Stomach (tissue), 19 donors: ENCODE results near the gene SYCP2. TPM values are rescaled to one million over a fixed set of nuclear protein-coding genes. Genes with fewer than 3 reads are reported as not detected.

Experiments
- DNase-seq, 2 donors: peaks; one replicate each; pipeline versions ENCODE4 v3.0.0 to v3.0.0-alpha.2; 2013 to 2019
- H3K27ac ChIP-seq, 5 donors: fragments of 200-600 bp in 4 of 5; sonication (generic) in 4 of 5; one replicate each; pipeline ENCODE4 v1.5.1; 2013 to 2019; ENCODE audit warnings: mild to moderate bottlenecking in 1 of 5, moderate library complexity in 1 of 5
- H3K27me3 ChIP-seq, 3 donors: fragments of 200-600 bp; sonication (generic); one replicate each; pipeline ENCODE4 v1.5.1; 2017 to 2019; ENCODE audit warnings: mixed run types in 1 of 3
- H3K36me3 ChIP-seq, 4 donors: fragments of 200-600 bp; sonication (generic); 1 replicate in 3 of 4; 2 replicates in 1 of 4; pipeline ENCODE4 v1.5.1; 2016 to 2019
- H3K4me1 ChIP-seq, 4 donors: fragments of 200-600 bp; sonication (generic); one replicate each; pipeline ENCODE4 v1.5.1; 2016 to 2019
- H3K4me3 ChIP-seq, 4 donors: fragments of 200-600 bp; sonication (generic) in 3 of 4; one replicate each; pipeline ENCODE4 v1.5.1; 2016 to 2019; ENCODE audit warnings: mild to moderate bottlenecking in 1 of 4
- H3K9me3 ChIP-seq, 4 donors: fragments of 200-600 bp; sonication (generic); one replicate each; pipeline ENCODE4 v1.5.1; 2016 to 2019
- EP300 ChIP-seq: sonication (generic); formaldehyde crosslinking; IDR thresholded peaks from one replicate; pipeline ENCODE4 v1.6.1; 2017; ENCODE audit warnings: antibody characterized with exemption
- POLR2A ChIP-seq, 4 donors: fragments of 450-650 bp; IDR thresholded peaks; one replicate each; pipeline ENCODE4 v1.6.1; 2016; ENCODE audit warnings: antibody characterized with exemption in 4 of 4, control low read depth in 2 of 4, mild to moderate bottlenecking in 1 of 4, moderate library complexity in 1 of 4
- POLR2AphosphoS5 ChIP-seq, 3 donors: sonication (generic); formaldehyde crosslinking; IDR thresholded peaks; one replicate each; pipeline ENCODE4 v1.6.1; 2016; ENCODE audit warnings: antibody characterized with exemption in 3 of 3
- WGBS, 5 donors: extraction: QIAGEN DNeasy Blood & Tissue Kit in 3 of 5; methylation state at CpG; one replicate each; pipeline versions ENCODE4 v1.1.5 to v1.1.7; 2013 to 2018; 5-methylcytosine and 5-hydroxymethylcytosine counted together
- intact Hi-C: fragments of 100-400 bp; cut with DNase I; formaldehyde crosslinking; loops from one replicate; pipeline ENCODE4 v1.15.1; 2023; ENCODE audit warnings: low total_unique reads
- long read RNA-seq, 10 donors: transcript quantifications; one replicate each; lab custom pipeline, GENCODE V29; 2026
- polyA plus RNA-seq, 3 donors: library from polyadenylated mRNA; stranded (reverse); fragments of 200-250 nt; gene quantifications; one replicate each; pipeline ENCODE4 v1.2.3, GENCODE V29; 2013
- total RNA-seq, 5 donors: library from RNA; depleted of rRNA; stranded (reverse); fragments of >200 nt; gene quantifications; one replicate each; pipeline versions ENCODE4 v1.1.0 to v1.2.3, GENCODE V29; 2014 to 2016
- TF ChIP-seq, protein P1 (sequence below), 7 experiments: fragments of 450-650 bp in 4 of 7; fragments of 200-600 bp in 3 of 7; sonication (generic) in 3 of 7; IDR thresholded peaks; one replicate each; pipeline ENCODE4 v1.5.1; 2016 to 2019; ENCODE audit warnings: antibody characterized with exemption in 7 of 7, control low read depth in 2 of 7, mild to moderate bottlenecking in 1 of 7
- donor health status: healthy with polysubstance abuse.
- donor health status: Bipolar disorder and iron deficiency.
- donor health status: healthy.

Gene SYCP2
- total RNA-seq: 10 to 100 TPM in 2 of 5 donors, 1 to 10 TPM in 3; 1.4 to 14.6 (median 9.8) TPM
- polyA plus RNA-seq: 1 to 10 TPM; 1.9 to 4.9 (median 2.3) TPM
- long read RNA-seq, donor 1, partial matches to known transcripts: 9 of 9 reads
- long read RNA-seq, donor 1, other reads (novel, unspliced or antisense): 0 of 9 reads
- long read RNA-seq, donor 2: 0 reads
- long read RNA-seq, donor 3: 0 reads
- long read RNA-seq, donor 4: 0 reads
- long read RNA-seq, donor 5: 0 reads
- long read RNA-seq, donor 6, partial matches to known transcripts: 9 of 9 reads
- long read RNA-seq, donor 6, other reads (novel, unspliced or antisense): 0 of 9 reads
- long read RNA-seq, donor 7: 0 reads
- long read RNA-seq, donor 8: 0 reads
- long read RNA-seq, donor 9: 0 reads
- long read RNA-seq, donor 10: 0 reads

DNA sequence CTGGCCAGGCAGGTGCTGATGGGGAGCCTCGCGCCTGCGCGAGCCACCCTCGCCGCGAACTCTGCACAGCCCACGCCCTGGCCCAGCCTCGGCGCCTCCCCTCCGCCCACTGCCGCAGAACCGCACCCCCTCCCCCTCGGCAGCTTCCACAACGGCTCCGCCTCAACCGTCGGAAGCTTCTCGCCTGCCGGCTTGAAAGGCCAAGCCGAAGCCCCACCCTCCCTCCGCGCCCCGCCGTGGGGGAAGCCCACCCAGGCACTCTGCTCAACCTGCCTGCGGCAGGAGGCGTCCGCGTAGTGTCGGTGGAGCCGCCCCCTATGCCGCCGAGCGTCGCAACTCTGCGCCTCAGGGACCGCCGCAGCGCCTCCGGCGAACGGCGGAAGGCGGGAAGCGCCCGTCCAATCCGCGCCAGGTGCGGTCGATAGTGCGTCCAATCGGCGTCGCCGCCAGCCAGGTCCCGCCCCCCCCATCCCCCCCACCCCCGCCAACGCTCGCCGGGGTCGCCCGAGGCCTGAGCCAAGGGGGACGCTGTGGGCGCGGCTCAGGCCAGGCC lies at the start of gene SYCP2:
Gene SYCP2, minus strand, starts transcription at position 342 of the 553 bp plus-strand sequence. CDS start 11,224 bp downstream, outside the sequence.
- Histone ChIP-seq H3K9me3 (no peaks in the 10 kb centered on the region), H3K27me3 (no peaks in the 10 kb centered on the region), H3K4me3 (peak within 1 kb of the TSS; percentile 62 to 78 (median 73)), H3K36me3 (no peaks in the 10 kb centered on the region), H3K27ac (peak within 1 kb of the TSS; percentile 75 to 92 (median 83)), H3K4me1 (peaks cover 18 to 72% (median 47%) of the 10 kb centered on the region in 4 donors)
- peak; percentile 61 to 84 for DNase-seq
- intact Hi-C loops: no loop called here
- 18 to 51% (median 27%) methylated on average over 17 to 65 of the region's 65 CpGs for WGBS, 5 donors
- TF ChIP-seq POLR2AphosphoS5 (IDR thresholded peaks at IDR 0.05): no peak
- no peak for TF ChIP-seq EP300
- TF ChIP-seq, protein P1, sequence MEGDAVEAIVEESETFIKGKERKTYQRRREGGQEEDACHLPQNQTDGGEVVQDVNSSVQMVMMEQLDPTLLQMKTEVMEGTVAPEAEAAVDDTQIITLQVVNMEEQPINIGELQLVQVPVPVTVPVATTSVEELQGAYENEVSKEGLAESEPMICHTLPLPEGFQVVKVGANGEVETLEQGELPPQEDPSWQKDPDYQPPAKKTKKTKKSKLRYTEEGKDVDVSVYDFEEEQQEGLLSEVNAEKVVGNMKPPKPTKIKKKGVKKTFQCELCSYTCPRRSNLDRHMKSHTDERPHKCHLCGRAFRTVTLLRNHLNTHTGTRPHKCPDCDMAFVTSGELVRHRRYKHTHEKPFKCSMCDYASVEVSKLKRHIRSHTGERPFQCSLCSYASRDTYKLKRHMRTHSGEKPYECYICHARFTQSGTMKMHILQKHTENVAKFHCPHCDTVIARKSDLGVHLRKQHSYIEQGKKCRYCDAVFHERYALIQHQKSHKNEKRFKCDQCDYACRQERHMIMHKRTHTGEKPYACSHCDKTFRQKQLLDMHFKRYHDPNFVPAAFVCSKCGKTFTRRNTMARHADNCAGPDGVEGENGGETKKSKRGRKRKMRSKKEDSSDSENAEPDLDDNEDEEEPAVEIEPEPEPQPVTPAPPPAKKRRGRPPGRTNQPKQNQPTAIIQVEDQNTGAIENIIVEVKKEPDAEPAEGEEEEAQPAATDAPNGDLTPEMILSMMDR (IDR thresholded peaks at IDR 0.05): no peak
- TF ChIP-seq POLR2A (IDR thresholded peaks at IDR 0.05): no peak

DNA sequence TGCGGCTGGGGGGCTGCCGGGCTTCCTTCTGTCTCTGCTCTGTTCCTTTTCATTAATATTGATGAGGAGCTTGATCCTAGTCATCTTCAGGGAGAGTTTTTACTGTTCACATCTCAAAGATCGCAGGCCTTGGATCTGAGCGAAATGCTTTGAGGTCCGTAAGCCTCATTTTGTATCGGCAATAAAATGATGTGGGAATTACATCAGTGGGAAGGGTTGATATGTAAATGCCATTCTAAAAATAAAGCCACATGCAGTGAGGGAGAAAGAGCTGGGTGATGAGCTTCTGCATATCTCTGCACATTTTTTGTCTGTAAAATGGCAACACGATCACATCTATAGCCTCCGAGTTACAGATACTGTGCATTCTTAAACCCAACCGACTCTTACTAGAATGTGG lies 49.6 kb upstream of the SYCP2 start:
- no peaks in the 10 kb centered on the region for H3K27me3 ChIP-seq
- WGBS, 5 donors: 94 to 97% (median 96%) methylated on average over 9 of the region's 9 CpGs
- intact Hi-C loops: no loop called here
- TF ChIP-seq, protein P1 (IDR thresholded peaks at IDR 0.05): no peak
- no peak for TF ChIP-seq POLR2AphosphoS5 (IDR thresholded peaks at IDR 0.05)
- no peak for TF ChIP-seq EP300
- TF ChIP-seq POLR2A (IDR thresholded peaks at IDR 0.05): no peak
- no peak overlapping the region for H3K4me3 ChIP-seq
- no peaks in the 10 kb centered on the region for H3K9me3 ChIP-seq
- H3K4me1 ChIP-seq: peaks cover 0 to 5% (median under 1%) of the 10 kb centered on the region in 4 donors
- no peak overlapping the region for H3K27ac ChIP-seq
- H3K36me3 ChIP-seq: no peaks in the 10 kb centered on the region
- no peak for DNase-seq

DNA sequence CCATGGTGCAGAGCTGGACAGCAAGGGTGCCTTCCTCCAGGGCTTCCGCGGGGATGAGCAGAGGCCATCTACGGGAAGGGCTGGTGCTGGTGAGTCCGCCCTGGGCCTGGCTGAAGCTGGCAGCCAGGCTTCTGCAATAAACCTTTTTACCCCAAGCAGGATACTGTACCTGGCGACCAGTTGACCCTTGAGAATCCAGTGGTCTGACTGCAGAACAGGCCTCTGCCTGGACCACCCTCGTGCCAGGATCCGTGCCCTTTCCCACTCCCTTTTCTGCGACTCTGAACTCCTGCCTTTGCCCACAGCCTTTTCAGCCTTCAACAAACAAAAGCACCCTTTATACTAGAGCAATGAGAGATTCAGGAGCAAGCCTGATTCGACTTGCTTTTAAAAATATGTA lies 43.6 kb upstream of the SYCP2 start:
- TF ChIP-seq POLR2AphosphoS5 (IDR thresholded peaks at IDR 0.05): no peak
- TF ChIP-seq POLR2A (IDR thresholded peaks at IDR 0.05): no peak
- TF ChIP-seq, protein P1 (IDR thresholded peaks at IDR 0.05): no peak
- DNase-seq: no peak
- no peaks in the 10 kb centered on the region for H3K36me3 ChIP-seq
- intact Hi-C loops: no loop called here
- no peaks in the 10 kb centered on the region for H3K9me3 ChIP-seq
- H3K27me3 ChIP-seq: no peaks in the 10 kb centered on the region
- H3K4me1 ChIP-seq: peaks cover 0 to 16% (median 0%) of the 10 kb centered on the region in 4 donors
- WGBS, 5 donors: 87 to 98% (median 90%) methylated on average over 9 of the region's 9 CpGs
- H3K4me3 ChIP-seq: no peak overlapping the region
- no peak overlapping the region for H3K27ac ChIP-seq

GRCh38 chr20:59976156-59976782 lies 42.8 kb upstream of the SYCP2 start:
- TF ChIP-seq POLR2AphosphoS5 (IDR thresholded peaks at IDR 0.05): no peak
- no peak for TF ChIP-seq POLR2A (IDR thresholded peaks at IDR 0.05)
- TF ChIP-seq, protein P1 (IDR thresholded peaks at IDR 0.05): no peak
- no peak for TF ChIP-seq EP300
- H3K27me3 ChIP-seq: no peaks in the 10 kb centered on the region
- H3K36me3 ChIP-seq: no peaks in the 10 kb centered on the region
- H3K9me3 ChIP-seq: no peaks in the 10 kb centered on the region
- peak in 1 of 2 donors; percentile 53 for DNase-seq
- no peak overlapping the region for H3K4me3 ChIP-seq
- H3K4me1 ChIP-seq: peaks cover 0 to 16% (median 0%) of the 10 kb centered on the region in 4 donors
- intact Hi-C loops: no loop called here
- 69 to 88% (median 76%) methylated on average over 6 of the region's 6 CpGs for WGBS, 5 donors
- H3K27ac ChIP-seq: no peak overlapping the region
